ENCODE data around the gene PPP3CA. TPM values are rescaled to one million over a fixed set of nuclear protein-coding genes. Genes with fewer than 3 reads are reported as not detected.

Gene PPP3CA
- total and polyA plus RNA-seq, 2 of the 8 experiments (the other 6 are each of a cell fraction or from before 2014, with no cell fraction given), result 7.9 to 35.0 TPM

DNA sequence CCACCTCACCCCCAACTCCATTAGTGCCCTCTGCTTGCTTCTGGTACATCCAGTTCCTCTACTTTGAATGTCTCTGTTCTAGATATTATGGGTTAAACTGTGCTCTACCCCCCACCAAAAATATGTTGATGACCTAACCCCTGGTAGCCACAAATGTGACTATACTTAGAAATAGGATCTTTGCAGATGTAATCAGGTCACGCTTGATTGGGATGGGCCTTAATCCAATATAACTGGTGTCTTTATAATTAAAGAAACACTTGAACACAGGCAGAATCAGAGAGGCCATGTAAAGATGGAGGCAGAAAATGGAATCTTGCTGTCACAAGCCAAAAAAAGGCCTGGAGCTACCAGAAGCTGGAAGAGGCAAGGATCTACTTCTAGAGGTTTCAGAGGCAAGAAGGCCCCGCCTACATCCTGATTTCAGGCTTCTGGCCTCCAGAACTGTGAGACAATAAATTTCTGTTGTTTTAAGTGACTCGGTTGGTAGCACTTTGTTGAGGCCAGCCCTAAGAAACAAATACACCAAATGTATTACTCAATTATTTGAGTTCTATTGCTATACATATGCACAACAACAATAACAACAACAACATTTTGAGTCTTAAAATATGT is 220.0 kb downstream of the PPP3CA start:
- WGBS, 2 experiments (ENCODE audit: extremely low coverage in 1 of 2, insufficient coverage in 1 of 2, insufficient read length in 1 of 2, insufficient replicate concordance in 2 of 2, low coverage in 1 of 2, low lambda C conversion rate in 2 of 2, missing lambda C conversion rate in 1 of 2), result 89% methylated on average over 3 of the region's 3 CpGs; no CpG with 5 or more reads in 1 of the 2 experiments
- H3K56ac ChIP-seq (replicated peaks; ENCODE audit: insufficient read length, low read depth, low read length), result no peak overlapping the region
- no peak for FAIRE-seq
- TF ChIP-seq BCL11A (IDR thresholded peaks at IDR 0.05; ENCODE audit: low read depth in 2 of 2, low read length in 2 of 2), result no peak
- TF ChIP-seq JUND (IDR thresholded peaks at IDR 0.05; ENCODE audit: low read length), result no peak
- TF ChIP-seq CBX5 (IDR thresholded peaks at IDR 0.05; ENCODE audit: low read depth, low read length), result no peak
- TF ChIP-seq, protein P1, sequence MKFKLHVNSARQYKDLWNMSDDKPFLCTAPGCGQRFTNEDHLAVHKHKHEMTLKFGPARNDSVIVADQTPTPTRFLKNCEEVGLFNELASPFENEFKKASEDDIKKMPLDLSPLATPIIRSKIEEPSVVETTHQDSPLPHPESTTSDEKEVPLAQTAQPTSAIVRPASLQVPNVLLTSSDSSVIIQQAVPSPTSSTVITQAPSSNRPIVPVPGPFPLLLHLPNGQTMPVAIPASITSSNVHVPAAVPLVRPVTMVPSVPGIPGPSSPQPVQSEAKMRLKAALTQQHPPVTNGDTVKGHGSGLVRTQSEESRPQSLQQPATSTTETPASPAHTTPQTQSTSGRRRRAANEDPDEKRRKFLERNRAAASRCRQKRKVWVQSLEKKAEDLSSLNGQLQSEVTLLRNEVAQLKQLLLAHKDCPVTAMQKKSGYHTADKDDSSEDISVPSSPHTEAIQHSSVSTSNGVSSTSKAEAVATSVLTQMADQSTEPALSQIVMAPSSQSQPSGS (IDR thresholded peaks at IDR 0.05; ENCODE audit: low read length), result no peak
- TF ChIP-seq YY1 (IDR thresholded peaks at IDR 0.05; ENCODE audit: low read depth, low read length), result no peak
- TF ChIP-seq EZH2 (IDR thresholded peaks at IDR 0.05; ENCODE audit: low read depth, low read length, severe bottlenecking), result no peak
- TF ChIP-seq TAF1 (IDR thresholded peaks at IDR 0.05; ENCODE audit: low read depth, low read length), result no peak
- no peak for TF ChIP-seq HDAC6 (IDR thresholded peaks at IDR 0.05; ENCODE audit: low read depth, low read length)
- TF ChIP-seq PHF8 (conservative IDR thresholded peaks at IDR 0.05; ENCODE audit: low read depth, low read length), result no peak
- no peak for TF ChIP-seq JUN (IDR thresholded peaks at IDR 0.05; ENCODE audit: low read depth, low read length)

More for the DNA sequence above, 220.0 kb downstream of the PPP3CA start:
- Histone ChIP-seq H3K36me3 (ENCODE audit: control insufficient read depth in 2 of 4, insufficient read depth in 4 of 4, low read length in 3 of 4) (no peaks in the 10 kb centered on the region), H4K8ac (ENCODE audit: extremely low read depth, insufficient read depth, low read length) (no peak overlapping the region), H2BK120ac (replicated peaks; ENCODE audit: low read depth, low read length) (no peak overlapping the region), H4K91ac (replicated peaks; ENCODE audit: insufficient read length, low read length) (no peak overlapping the region), H3K4me1 (replicated peaks in 1 of 4; ENCODE audit: control insufficient read depth in 3 of 4, insufficient read depth in 4 of 4, low read length in 3 of 4) (0 out of 7 replicates have a peak, but pooled peaks cover 0 to 2% (median 0%) of the 10 kb centered on the region in 4 experiments), H2BK20ac (ENCODE audit: low read length) (no peak overlapping the region), H2BK12ac (ENCODE audit: low read depth, low read length) (no peak overlapping the region), H2AFZ (ENCODE audit: low read length) (no peak overlapping the region), H3K4me2 (ENCODE audit: insufficient read depth in 1 of 2, low read depth in 2 of 2, low read length in 2 of 2) (no peak overlapping the region), H3K27ac (ENCODE audit: low read depth, low read length) (no peak overlapping the region), H3K9me3 (ENCODE audit: insufficient read depth in 2 of 2, low read depth in 1 of 2, low read length in 1 of 2) (no peaks in the 10 kb centered on the region), H4K5ac (ENCODE audit: insufficient read length, low read depth, low read length) (no peak overlapping the region), H3K14ac (ENCODE audit: insufficient read length) (no peak overlapping the region), H2BK15ac (ENCODE audit: low read length) (no peak overlapping the region), H3K79me2 (ENCODE audit: control insufficient read depth in 1 of 2, insufficient read depth in 2 of 2, low read length in 2 of 2) (peaks cover 0 to 5% of the 10 kb centered on the region in 2 experiments; a peak in 1 of 4 replicates), H4K20me1 (replicated peaks in 1 of 2; ENCODE audit: control insufficient read depth in 1 of 2, insufficient read depth in 2 of 2, low read length in 2 of 2) (no peaks in the 10 kb centered on the region), H3K4me3 (ENCODE audit: extremely low read depth in 1 of 4, insufficient read depth in 2 of 4, low read depth in 3 of 4, low read length in 4 of 4) (no peak overlapping the region), H3K9ac (replicated peaks in 1 of 4; ENCODE audit: extremely low read depth in 1 of 4, low read depth in 3 of 4, low read length in 3 of 4) (no peak overlapping the region), H3K27me3 (replicated peaks in 1 of 4; ENCODE audit: control insufficient read depth in 3 of 4, extremely low read depth in 1 of 4, insufficient read depth in 3 of 4, low read length in 3 of 4) (no peaks in the 10 kb centered on the region), H3K4ac (replicated peaks; ENCODE audit: insufficient read length, low read depth, low read length) (no peak overlapping the region), H3K23ac (ENCODE audit: insufficient read length) (no peak overlapping the region), H3K79me1 (ENCODE audit: low read depth, low read length) (no peaks in the 10 kb centered on the region), H3K23me2 (ENCODE audit: low read depth, low read length) (no peaks in the 10 kb centered on the region), H2AK5ac (ENCODE audit: low read depth, low read length) (no peak overlapping the region), H2BK5ac (ENCODE audit: low read depth, low read length) (no peak overlapping the region), H3K18ac (ENCODE audit: extremely low read depth, low read length) (no peak overlapping the region)
- CTCF ChIA-PET (ENCODE audit: partially characterized antibody), result no interaction called here
- no peak for DNase-seq (ENCODE audit: low read depth in 1 of 2, low spot score in 2 of 2)
- POLR2A ChIA-PET (ENCODE audit: partially characterized antibody), result no interaction called here

All from H1 (cell line).